Globus pallidus (tissue), 1 donor: ENCODE results near the gene HPSE2.

Experiments
- DNase-seq: peaks from one replicate; pipeline ENCODE4 v3.0.0-alpha.2; 2015; ENCODE audit warnings: low spot score

The HPSE2 gene

GRCh38 chr10:98430427-98430826 lies 805.2 kb downstream of the HPSE2 start:
- DNase-seq: no peak

- DNase-seq: no peak
These were observed 806.2 kb downstream of the HPSE2 start for GRCh38 chr10:98429320-98430072.

- DNase-seq: no peak
These were observed 808.6 kb downstream of the HPSE2 start for GRCh38 chr10:98427011-98427515.

GRCh38 chr10:98425511-98426352 lies 809.9 kb downstream of the HPSE2 start:
- peak; percentile 6 for DNase-seq

GRCh38 chr10:98424295-98425254 lies 811.1 kb downstream of the HPSE2 start:
- no peak for DNase-seq

- no peak for DNase-seq
These were observed 811.9 kb downstream of the HPSE2 start for GRCh38 chr10:98423691-98424120.

- DNase-seq: no peak
These were observed 813.5 kb downstream of the HPSE2 start for GRCh38 chr10:98422182-98422581.

GRCh38 chr10:98420786-98421185 lies 814.9 kb downstream of the HPSE2 start:
- DNase-seq: no peak

- no peak for DNase-seq
These were observed 816.0 kb downstream of the HPSE2 start for GRCh38 chr10:98419469-98420261.

- no peak for DNase-seq
These were observed 816.8 kb downstream of the HPSE2 start for GRCh38 chr10:98418665-98419468.

GRCh38 chr10:98417973-98418664 lies 817.5 kb downstream of the HPSE2 start:
- no peak for DNase-seq

- no peak for DNase-seq
These were observed 818.1 kb downstream of the HPSE2 start for GRCh38 chr10:98417481-98417959.

- DNase-seq: no peak
These were observed 818.9 kb downstream of the HPSE2 start for GRCh38 chr10:98416606-98417388.

- DNase-seq: no peak
These were observed 819.9 kb downstream of the HPSE2 start for GRCh38 chr10:98415731-98416119.

GRCh38 chr10:98414932-98415730 lies 820.5 kb downstream of the HPSE2 start, which contains the start of gene PYROXD2:
TSS of gene PYROXD2 (minus strand) at chr10:98415182. CDS start at chr10:98415135, 47 bp downstream.
- peak; percentile 86 for DNase-seq

GRCh38 chr10:98414578-98414931 lies 821.1 kb downstream of the HPSE2 start:
- no peak for DNase-seq

- DNase-seq: no peak
These were observed 823.9 kb downstream of the HPSE2 start for GRCh38 chr10:98411768-98412167.

- no peak for DNase-seq
These were observed 824.5 kb downstream of the HPSE2 start for GRCh38 chr10:98411166-98411565.
